HG03066 (cell line): ENCODE measurements around the gene HAND1.
A peak's percentile ranks its signal among the peaks of the same experiment; 100 is the strongest.

ENCODE experiments used
- ATAC-seq: cut with Tn5 transposase; IDR thresholded peaks from one replicate; pipeline ENCODE4 v1.9.1; 2021; ENCODE audit warnings: low read depth; ENCODE audit not compliant: unreplicated experiment

Gene HAND1

DNA sequence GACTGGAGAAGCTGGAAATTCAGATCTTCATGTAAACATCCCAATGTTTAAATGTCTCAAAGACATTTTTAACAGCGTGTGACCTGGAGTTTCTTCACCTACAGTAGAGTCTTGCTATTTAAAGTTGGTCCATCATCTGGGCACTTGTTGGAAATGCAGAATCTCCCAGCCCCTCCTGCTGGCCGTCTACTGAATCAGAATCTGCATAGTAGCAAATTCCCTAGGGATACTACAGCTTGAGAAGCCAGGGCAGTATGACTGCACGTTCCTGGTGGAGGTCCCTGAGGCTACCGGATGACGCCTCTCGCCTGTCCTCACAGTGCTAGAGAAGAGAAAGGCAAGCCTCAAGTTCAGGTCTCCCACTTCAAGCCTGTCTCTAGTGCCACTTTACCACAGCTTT lies 16.5 kb downstream of the HAND1 start:
- ATAC-seq, result no peak

- no peak for ATAC-seq
These were observed 17.9 kb downstream of the HAND1 start for GRCh38 chr5:154460172-154460571.

GRCh38 chr5:154459015-154459414 lies 19.0 kb downstream of the HAND1 start:
- ATAC-seq, result no peak

- ATAC-seq, result no peak
These were observed 21.5 kb downstream of the HAND1 start for GRCh38 chr5:154456540-154456939.

GRCh38 chr5:154455585-154455984 lies 22.4 kb downstream of the HAND1 start:
- no peak for ATAC-seq

- no peak for ATAC-seq
These were observed 26.1 kb downstream of the HAND1 start for GRCh38 chr5:154451957-154452356.

DNA sequence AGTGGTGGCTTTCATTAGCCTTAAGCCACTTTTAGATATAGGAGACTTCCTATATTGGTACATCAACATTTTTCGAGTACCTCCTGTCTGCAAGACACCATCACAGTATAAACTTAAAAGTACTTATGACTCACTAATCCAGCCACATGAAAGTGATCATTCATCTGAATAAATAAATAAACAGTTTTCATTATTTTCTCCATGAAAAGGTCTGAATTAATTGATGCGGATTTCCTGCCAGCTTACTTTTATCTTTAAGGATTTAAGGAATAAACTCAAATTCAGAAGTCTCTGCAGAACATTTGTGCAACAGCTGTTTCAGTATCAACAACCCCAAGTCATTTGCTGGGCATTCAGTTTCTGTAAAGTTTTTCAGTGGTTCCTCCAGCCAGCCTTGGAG lies 28.2 kb downstream of the HAND1 start:
- no peak for ATAC-seq

GRCh38 chr5:154447089-154447725 lies 30.8 kb downstream of the HAND1 start:
- ATAC-seq, result no peak

GRCh38 chr5:154446195-154447088 lies 31.6 kb downstream of the HAND1 start:
- peak; percentile 23 for ATAC-seq

GRCh38 chr5:154445422-154446194 lies 32.4 kb downstream of the HAND1 start, which contains the start of gene SAP30L:
TSS of gene SAP30L (plus strand) at chr5:154445997. CDS start at chr5:154446605, 608 bp downstream.
- peak; percentile 93 for ATAC-seq

- peak; percentile 3 for ATAC-seq
These were observed 33.2 kb downstream of the HAND1 start for GRCh38 chr5:154444556-154445421.

DNA sequence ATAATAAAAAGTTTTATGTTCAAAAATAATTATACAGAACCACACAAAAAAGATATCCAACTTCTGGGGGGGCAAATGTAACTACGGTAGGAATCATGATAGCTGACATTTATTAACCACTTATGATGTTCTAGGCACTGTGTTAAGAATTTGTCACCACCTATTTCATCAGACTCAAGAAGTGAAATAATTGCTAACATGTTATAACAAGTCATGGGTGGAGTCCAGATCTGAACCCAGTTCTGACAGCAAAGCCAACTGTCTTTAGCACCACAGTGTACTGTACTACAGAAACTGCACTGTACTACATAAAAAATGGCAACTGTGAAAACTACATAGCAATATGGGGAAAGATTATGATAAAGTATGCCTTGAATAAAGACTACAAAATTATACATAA lies 35.2 kb downstream of the HAND1 start:
- no peak for ATAC-seq

DNA sequence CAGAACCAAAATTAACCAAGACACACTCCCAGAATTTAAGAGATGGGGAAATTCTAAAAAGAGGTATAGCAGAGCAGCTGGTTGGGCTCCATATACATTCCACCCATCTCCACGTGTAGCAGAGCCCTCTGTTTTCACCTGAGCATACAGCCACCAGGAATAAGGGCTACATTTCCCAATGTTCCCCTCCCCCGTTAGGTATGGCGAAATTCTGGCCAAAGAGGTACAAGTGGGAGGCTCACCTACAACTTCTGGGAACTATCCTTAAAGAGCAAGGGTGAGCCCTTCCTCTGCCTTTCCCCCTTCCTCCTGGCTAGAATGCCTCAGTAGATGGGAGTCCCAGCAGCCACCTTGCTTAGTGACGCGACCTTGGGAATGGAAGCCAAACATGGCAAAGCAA lies 37.5 kb downstream of the HAND1 start:
- no peak for ATAC-seq

GRCh38 chr5:154437281-154437965 lies 40.6 kb downstream of the HAND1 start:
- no peak for ATAC-seq

DNA sequence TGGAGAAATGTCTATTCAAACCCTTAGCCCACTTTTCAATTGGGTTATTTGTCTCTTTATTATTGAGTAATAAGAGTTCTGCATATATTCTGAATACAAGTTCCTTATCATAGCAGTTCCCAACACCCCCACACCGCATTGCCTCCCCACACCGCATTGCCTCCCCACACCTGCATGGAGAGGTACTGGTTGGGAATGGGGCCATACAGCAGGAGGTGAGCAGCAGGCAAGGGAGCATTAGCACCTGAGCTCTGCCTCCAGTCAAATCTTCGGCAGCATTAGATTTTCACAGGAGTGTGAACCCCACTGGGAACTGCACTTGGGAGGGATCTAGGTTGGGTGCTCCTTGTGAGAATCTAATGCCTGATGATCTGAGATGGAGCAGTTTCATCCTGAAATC lies 42.8 kb downstream of the HAND1 start:
- no peak for ATAC-seq

GRCh38 chr5:154430961-154431630 lies 46.9 kb downstream of the HAND1 start:
- ATAC-seq, result no peak

GRCh38 chr5:154430466-154430865 lies 47.6 kb downstream of the HAND1 start:
- ATAC-seq, result no peak

DNA sequence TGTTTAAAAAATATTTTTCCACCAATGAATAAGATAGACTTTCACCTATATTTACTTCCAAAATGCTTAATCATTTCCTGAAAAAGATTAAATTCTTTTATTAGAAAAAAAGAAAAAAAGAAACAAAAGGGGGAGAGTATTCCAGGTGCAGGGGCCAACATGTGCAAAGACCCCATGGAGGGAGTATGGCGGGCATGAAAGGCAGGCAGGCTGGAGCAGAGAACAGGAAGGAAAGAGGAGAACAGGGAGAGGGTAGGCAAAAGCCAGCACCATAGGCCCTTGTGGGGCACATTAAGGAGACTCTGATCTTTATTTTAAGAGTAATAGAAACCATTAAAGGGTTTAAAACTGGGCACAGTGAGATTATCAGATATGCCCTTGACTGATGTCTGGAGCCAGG lies 48.7 kb downstream of the HAND1 start:
- ATAC-seq, result no peak

- ATAC-seq, result no peak
These were observed 49.8 kb downstream of the HAND1 start for GRCh38 chr5:154428208-154428607.
